ENCODE measurements around the gene AMER2. TPM values are rescaled to one million over a fixed set of nuclear protein-coding genes. Genes with fewer than 3 reads are reported as not detected.

The AMER2 gene
- total RNA-seq, 1 donor from 2014 or later: not detected

DNA sequence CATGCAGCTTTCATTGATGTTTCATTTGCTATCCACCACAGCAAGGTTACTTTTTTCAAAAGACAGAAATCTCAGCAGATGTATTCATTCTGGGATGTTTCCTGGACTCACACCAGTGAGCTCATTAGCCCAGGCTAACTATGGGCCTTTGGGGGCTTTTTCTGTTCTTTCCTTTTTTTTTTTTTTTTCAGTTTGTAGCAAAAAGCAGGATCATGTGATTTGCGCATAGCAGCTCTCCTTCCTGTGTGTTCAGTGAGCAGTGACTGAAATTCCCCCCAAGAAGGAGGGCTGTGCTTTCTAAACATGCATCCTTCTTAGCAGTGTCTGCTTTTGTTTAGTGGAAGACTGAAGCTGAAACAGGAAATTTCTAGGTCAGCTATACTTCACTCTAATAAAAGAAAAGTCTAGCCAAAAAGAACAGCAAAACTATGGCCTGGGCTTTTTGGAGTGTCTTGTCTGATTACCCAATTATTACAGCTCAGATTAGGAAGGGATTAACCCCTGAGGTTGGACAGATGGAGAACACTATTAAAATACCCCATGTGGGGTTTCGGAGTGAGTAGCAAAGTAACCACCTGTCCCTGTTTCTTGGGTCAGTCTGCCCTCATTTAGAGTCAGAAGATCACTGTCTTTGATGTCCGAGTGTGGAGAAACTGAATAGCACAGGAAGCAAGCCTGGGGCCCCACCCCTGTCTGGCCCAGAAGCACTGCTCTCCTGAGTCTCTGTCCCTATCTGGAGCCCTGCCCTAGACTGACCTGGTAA lies 8.9 kb upstream of the AMER2 start:
- Histone ChIP-seq H3K27ac (no peak overlapping the region), H3K27me3 (ENCODE audit: low read depth) (peaks cover 10% of the 10 kb centered on the region), H3K9me3 (no peaks in the 10 kb centered on the region), H3K4me1 (no peaks in the 10 kb centered on the region), H3K36me3 (no peaks in the 10 kb centered on the region), H3K4me3 (no peak overlapping the region)
- DNase-seq (no peak), ATAC-seq (no peak)
- TF ChIP-seq, protein P1, sequence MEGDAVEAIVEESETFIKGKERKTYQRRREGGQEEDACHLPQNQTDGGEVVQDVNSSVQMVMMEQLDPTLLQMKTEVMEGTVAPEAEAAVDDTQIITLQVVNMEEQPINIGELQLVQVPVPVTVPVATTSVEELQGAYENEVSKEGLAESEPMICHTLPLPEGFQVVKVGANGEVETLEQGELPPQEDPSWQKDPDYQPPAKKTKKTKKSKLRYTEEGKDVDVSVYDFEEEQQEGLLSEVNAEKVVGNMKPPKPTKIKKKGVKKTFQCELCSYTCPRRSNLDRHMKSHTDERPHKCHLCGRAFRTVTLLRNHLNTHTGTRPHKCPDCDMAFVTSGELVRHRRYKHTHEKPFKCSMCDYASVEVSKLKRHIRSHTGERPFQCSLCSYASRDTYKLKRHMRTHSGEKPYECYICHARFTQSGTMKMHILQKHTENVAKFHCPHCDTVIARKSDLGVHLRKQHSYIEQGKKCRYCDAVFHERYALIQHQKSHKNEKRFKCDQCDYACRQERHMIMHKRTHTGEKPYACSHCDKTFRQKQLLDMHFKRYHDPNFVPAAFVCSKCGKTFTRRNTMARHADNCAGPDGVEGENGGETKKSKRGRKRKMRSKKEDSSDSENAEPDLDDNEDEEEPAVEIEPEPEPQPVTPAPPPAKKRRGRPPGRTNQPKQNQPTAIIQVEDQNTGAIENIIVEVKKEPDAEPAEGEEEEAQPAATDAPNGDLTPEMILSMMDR (IDR thresholded peaks at IDR 0.05): no peak
- intact Hi-C loops (cut with DNase I): no loop called here

DNA sequence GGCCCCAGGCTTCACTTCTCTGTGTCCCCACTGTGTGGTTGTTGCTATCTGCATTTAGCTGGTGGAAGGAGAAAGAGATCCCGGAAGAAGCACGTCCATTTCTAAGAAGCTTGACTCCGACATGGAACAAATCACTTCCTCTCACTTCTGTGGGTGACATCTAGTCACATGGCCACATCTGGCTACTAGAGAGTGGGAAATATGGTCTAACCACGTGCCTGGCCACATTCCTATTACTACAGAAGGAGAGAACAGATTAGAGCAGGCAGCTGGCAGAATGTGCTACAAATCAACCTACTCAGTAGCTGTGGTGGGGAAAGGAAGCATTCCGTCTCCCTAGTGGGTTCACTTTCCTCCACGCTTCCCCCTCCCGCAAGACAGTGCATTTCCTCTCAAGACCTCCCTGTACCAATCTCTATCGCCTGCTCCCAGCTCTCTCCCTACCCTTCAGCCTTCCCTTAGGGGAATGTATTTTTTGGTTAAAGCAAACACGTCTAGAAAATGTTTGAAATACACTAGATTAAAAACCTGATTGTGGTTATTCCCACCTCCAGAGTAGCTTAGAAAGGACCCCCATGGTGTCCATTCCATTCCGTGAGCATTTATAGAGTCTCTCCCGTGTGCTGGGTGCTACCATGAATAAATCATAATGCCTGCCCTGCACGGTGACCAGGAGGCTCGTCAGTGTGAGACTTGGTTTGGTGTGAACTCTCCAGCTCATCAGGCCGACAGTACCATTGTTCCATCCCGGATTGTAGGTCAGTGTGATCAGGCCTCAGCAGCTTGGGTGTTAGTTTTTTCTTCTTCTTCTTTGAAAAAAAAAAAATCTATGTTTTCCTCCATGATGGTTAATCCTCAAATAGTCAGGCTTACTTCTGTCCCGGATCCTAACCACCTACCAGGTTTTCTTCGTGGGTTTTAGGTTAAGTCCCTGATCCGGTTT lies 8.0 kb upstream of the AMER2 start:
- H3K4me3 ChIP-seq: no peak overlapping the region
- TF ChIP-seq, protein P1 (IDR thresholded peaks at IDR 0.05): no peak
- no peak for DNase-seq
- H3K9me3 ChIP-seq: no peaks in the 10 kb centered on the region
- no peaks in the 10 kb centered on the region for H3K4me1 ChIP-seq
- no peak for ATAC-seq
- H3K36me3 ChIP-seq: no peaks in the 10 kb centered on the region
- H3K27ac ChIP-seq: no peak overlapping the region
- H3K27me3 ChIP-seq (ENCODE audit: low read depth): peaks cover 15% of the 10 kb centered on the region
- intact Hi-C loops (cut with DNase I): no loop called here

DNA sequence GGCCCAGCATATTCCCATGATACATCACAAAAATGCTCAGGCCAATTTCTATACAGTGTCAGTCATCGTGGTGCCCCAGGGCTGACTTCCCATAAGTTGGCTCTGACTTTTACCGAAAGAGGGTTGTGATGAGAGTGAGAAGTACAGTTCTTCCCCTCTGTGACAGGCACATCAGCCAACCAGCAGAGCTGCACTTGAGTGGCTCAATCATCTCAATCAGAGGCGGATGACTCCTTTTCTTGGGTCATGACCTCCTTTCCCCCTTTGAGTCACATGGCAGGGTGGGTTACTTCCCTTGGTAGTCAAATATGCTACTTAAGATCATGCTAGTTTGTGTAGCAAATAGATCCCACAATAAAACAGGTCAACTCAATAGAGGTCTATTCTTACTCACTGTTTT lies 6.9 kb upstream of the AMER2 start:
- no peak overlapping the region for H3K27ac ChIP-seq
- H3K4me1 ChIP-seq: no peaks in the 10 kb centered on the region
- ATAC-seq (no peak), DNase-seq (no peak)
- no peaks in the 10 kb centered on the region for H3K36me3 ChIP-seq
- H3K9me3 ChIP-seq: no peaks in the 10 kb centered on the region
- no peak overlapping the region for H3K4me3 ChIP-seq
- intact Hi-C loops (cut with DNase I): no loop called here
- TF ChIP-seq, protein P1 (IDR thresholded peaks at IDR 0.05): no peak
- H3K27me3 ChIP-seq (ENCODE audit: low read depth): peaks cover 12% of the 10 kb centered on the region

DNA sequence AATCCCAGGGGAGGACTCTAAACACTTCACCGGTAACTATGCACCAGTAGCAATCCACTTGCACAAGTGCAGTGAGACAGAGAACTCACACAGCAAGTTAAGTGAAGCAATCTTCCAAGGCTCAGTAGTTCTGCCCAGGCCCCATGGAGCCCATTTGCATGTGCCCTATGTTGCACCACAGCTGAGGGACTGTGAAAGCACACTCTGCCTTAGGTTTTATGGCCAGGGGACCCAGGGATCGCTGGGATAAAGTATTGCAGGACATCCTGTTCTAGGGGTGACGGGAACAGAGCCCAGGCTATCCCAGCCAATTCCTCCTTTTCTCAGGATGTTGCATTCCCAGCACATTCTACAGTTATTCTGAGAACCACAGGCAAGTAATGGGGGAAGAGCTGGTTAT lies 6.0 kb upstream of the AMER2 start:
- Histone ChIP-seq H3K9me3 (no peaks in the 10 kb centered on the region), H3K27ac (no peak overlapping the region), H3K36me3 (no peaks in the 10 kb centered on the region), H3K4me1 (no peaks in the 10 kb centered on the region), H3K4me3 (no peak overlapping the region), H3K27me3 (ENCODE audit: low read depth) (peaks cover 21% of the 10 kb centered on the region)
- TF ChIP-seq, protein P1 (IDR thresholded peaks at IDR 0.05): no peak
- DNase-seq (no peak), ATAC-seq (no peak)
- intact Hi-C loops (cut with DNase I): no loop called here

DNA sequence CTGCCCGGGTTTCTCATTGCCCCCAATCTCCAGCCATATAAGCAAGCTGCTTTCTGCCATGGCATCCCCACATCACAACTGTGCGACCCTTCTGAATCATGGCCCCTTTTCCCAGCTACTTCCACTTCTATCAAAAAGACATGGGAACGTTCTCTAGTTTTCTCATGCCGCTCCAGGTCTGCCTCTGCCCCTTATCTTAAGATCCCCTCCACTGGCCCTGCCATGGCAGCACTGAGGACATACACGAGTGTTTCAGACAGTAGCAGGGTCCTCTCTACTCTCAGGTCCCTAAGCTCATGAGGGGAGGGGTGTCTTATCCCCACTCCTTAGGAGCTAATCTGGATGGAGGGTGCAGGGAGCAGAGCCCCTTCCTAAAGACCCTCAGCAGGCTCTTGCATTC lies 5.5 kb upstream of the AMER2 start:
- no peak overlapping the region for H3K4me3 ChIP-seq
- H3K4me1 ChIP-seq: no peaks in the 10 kb centered on the region
- DNase-seq: no peak
- H3K27me3 ChIP-seq (ENCODE audit: low read depth): peaks cover 26% of the 10 kb centered on the region
- no peaks in the 10 kb centered on the region for H3K36me3 ChIP-seq
- no peak for ATAC-seq
- H3K9me3 ChIP-seq: no peaks in the 10 kb centered on the region
- TF ChIP-seq, protein P1 (IDR thresholded peaks at IDR 0.05): no peak
- H3K27ac ChIP-seq: no peak overlapping the region
- intact Hi-C loops (cut with DNase I): no loop called here

Measured in lower lobe of right lung (tissue), 2 donors.